C4-2B (cell line): ENCODE measurements around the gene CASP3.

Experiments
- ZFX ChIP-seq: fragments of 450-650 bp; IDR thresholded peaks from 2 replicates; pipeline ENCODE4 v1.6.1; 2017
- TF ChIP-seq, protein P1 (sequence below): fragments of 450-650 bp; conservative IDR thresholded peaks from 2 replicates; pipeline ENCODE4 v1.5.1; 2017; ENCODE audit warnings: mild to moderate bottlenecking

DNA sequence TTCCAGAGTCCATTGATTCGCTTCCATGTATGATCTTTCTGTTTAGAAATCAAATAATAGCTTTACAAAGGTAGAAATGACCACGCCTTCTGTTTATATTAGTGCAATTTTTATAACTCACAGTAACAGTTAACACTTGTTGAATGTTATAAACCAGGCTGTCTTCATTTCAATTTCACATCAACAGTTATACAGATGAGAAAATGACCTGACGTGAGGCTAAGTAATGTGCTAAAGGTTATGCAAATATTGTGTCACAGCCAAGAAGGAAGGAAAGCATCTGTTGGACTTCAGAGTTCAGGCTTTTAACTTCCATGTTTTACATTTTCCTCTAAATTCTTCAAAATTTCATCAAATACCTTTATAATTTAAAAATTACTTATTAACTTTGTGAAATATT, 13.9 kb downstream of the CASP3 start:
- TF ChIP-seq, protein P1, sequence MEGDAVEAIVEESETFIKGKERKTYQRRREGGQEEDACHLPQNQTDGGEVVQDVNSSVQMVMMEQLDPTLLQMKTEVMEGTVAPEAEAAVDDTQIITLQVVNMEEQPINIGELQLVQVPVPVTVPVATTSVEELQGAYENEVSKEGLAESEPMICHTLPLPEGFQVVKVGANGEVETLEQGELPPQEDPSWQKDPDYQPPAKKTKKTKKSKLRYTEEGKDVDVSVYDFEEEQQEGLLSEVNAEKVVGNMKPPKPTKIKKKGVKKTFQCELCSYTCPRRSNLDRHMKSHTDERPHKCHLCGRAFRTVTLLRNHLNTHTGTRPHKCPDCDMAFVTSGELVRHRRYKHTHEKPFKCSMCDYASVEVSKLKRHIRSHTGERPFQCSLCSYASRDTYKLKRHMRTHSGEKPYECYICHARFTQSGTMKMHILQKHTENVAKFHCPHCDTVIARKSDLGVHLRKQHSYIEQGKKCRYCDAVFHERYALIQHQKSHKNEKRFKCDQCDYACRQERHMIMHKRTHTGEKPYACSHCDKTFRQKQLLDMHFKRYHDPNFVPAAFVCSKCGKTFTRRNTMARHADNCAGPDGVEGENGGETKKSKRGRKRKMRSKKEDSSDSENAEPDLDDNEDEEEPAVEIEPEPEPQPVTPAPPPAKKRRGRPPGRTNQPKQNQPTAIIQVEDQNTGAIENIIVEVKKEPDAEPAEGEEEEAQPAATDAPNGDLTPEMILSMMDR = no peak
- TF ChIP-seq ZFX = no peak
